Naive thymus-derived CD4-positive, alpha-beta T cell (primary cell): ENCODE data around the gene PARD3B. TPM values are rescaled to one million over a fixed set of nuclear protein-coding genes. Genes with fewer than 3 reads are reported as not detected.
"Not testable (repeated sequence)": the region's sequence is repeated elsewhere in the genome, so short reads cannot be mapped to it uniquely, and the experiment has no call there.

Experiments
- ATAC-seq: fragments of 150-1000 bp; cut with Tn5 transposase; 2 replicates; pipeline ENCODE4 v1.10.0; 2021; ENCODE audit warnings: mild to moderate bottlenecking, moderate library complexity
- CTCF ChIA-PET: fragments of 350-600 bp; sonication (Branson Sonifier 250); formaldehyde crosslinking; loops from one replicate; lab custom pipeline; 2021; ENCODE audit warnings: antibody characterized with exemption; lab: Charles Lee
- POLR2A ChIA-PET: fragments of 350-600 bp; sonication (Branson Sonifier 250); formaldehyde crosslinking; loops from one replicate; lab custom pipeline; 2021; ENCODE audit warnings: antibody characterized with exemption, inconsistent platforms; lab: Charles Lee
- DNase-seq, 9 donors: peaks; one replicate each; pipeline versions ENCODE4 v3.0.0 to v3.0.0-alpha.2; 2020 to 2022; ENCODE audit warnings: mixed read lengths in 1 of 9
- H3K27ac ChIP-seq: one replicate; pipeline ENCODE4 v1.7.0; 2013; ENCODE audit warnings: mild to moderate bottlenecking, low read depth, low read length, moderate library complexity
- H3K27me3 ChIP-seq, 2 donors: one replicate each; pipeline ENCODE4 v1.7.0; 2013; ENCODE audit warnings: low read length in 2 of 2, mild to moderate bottlenecking in 2 of 2, moderate library complexity in 2 of 2; ENCODE audit not compliant: control insufficient read depth in 2 of 2, insufficient read depth in 2 of 2
- H3K36me3 ChIP-seq, 3 experiments: 1 replicate in 2 of 3; 2 replicates in 1 of 3; pipeline ENCODE4 v1.7.0; 2013; ENCODE audit warnings: low read length in 3 of 3, mild to moderate bottlenecking in 3 of 3, moderate library complexity in 1 of 3; ENCODE audit not compliant: insufficient read depth in 3 of 3, control insufficient read depth in 2 of 3
- H3K4me1 ChIP-seq, 2 donors: one replicate each; pipeline ENCODE4 v1.7.0; 2013; ENCODE audit warnings: low read length in 2 of 2, mild to moderate bottlenecking in 2 of 2, moderate library complexity in 1 of 2; ENCODE audit not compliant: control insufficient read depth in 2 of 2, insufficient read depth in 2 of 2
- H3K4me3 ChIP-seq: 2 replicates; pipeline ENCODE4 v1.7.0; 2013; ENCODE audit warnings: mild to moderate bottlenecking, low read length
- H3K9me3 ChIP-seq, 3 experiments: 1 replicate in 2 of 3; 2 replicates in 1 of 3; pipeline ENCODE4 v1.7.0; 2013; ENCODE audit warnings: low read length in 3 of 3; ENCODE audit not compliant: control insufficient read depth in 2 of 3
- H3K27ac Mint-ChIP-seq, 9 donors: one replicate each; pipeline ENCODE4 v1.8.0; 2020 to 2022; ENCODE audit warnings: mixed read lengths in 9 of 9, mild to moderate bottlenecking in 8 of 9, moderate library complexity in 5 of 9, inconsistent platforms in 2 of 9
- H3K27me3 Mint-ChIP-seq, 5 donors: one replicate each; pipeline ENCODE4 v1.8.0; 2021 to 2022; ENCODE audit warnings: mixed read lengths in 5 of 5, mild to moderate bottlenecking in 1 of 5
- H3K36me3 Mint-ChIP-seq, 5 donors: one replicate each; pipeline ENCODE4 v1.8.0; 2020 to 2022; ENCODE audit warnings: mixed read lengths in 5 of 5, mild to moderate bottlenecking in 3 of 5, inconsistent platforms in 1 of 5
- H3K4me1 Mint-ChIP-seq, 7 donors: one replicate each; pipeline ENCODE4 v1.8.0; 2020 to 2022; ENCODE audit warnings: mixed read lengths in 7 of 7, mild to moderate bottlenecking in 3 of 7, inconsistent platforms in 1 of 7
- H3K4me3 Mint-ChIP-seq, 10 donors: one replicate each; pipeline ENCODE4 v1.8.0; 2020 to 2022; ENCODE audit warnings: mild to moderate bottlenecking in 10 of 10, mixed read lengths in 10 of 10, moderate library complexity in 6 of 10, inconsistent platforms in 2 of 10
- H3K9me3 Mint-ChIP-seq, 11 donors: one replicate each; pipeline ENCODE4 v1.8.0; 2020 to 2022; ENCODE audit warnings: mixed read lengths in 11 of 11, mild to moderate bottlenecking in 4 of 11, inconsistent platforms in 1 of 11, moderate library complexity in 1 of 11
- intact Hi-C, 2 donors: fragments of 100-400 bp; cut with micrococcal nuclease; formaldehyde crosslinking; loops; one replicate each; pipeline ENCODE4 v1.15.1; 2023
- polyA plus RNA-seq, 2 donors: library from polyadenylated mRNA; unstranded; fragments of 300-500 nt; fragmentation: Illumina TruSeq; gene quantifications; one replicate each; pipeline ENCODE4 v1.2.3, GENCODE V29; 2021
- total RNA-seq, 6 experiments: library from RNA in 5 of 6; stranded (reverse) in 5 of 6; gene quantifications; 1 replicate in 5 of 6; 2 replicates in 1 of 6; pipeline ENCODE4 v1.2.3 and lab custom pipeline; 2021 to 2026

PARD3B gene
- total and polyA plus RNA-seq, 7 experiments from 2014 or later = 0.22 to 4.0 (median 0.87) TPM

DNA sequence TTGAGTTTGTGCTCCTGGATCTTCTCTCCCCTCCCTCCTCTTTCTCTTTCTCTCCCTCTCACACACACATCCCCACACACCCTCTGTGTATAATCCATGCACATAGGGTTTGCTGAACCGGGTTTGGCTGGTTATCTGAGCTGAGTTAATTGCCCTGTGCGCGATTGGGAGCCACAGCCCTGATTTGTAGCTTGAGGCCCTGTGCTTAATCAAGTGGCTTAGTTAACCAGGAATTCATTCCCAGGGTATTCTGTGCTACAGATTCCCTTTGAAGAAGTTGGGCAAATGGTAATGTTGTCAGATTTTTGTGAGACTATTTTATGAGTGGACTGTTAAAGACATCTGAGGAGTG lies 6.2 kb downstream of the PARD3B start:
- Histone ChIP-seq H3K27ac (no peak overlapping the region), H3K36me3 (no peaks in the 10 kb centered on the region), H3K4me1 (no peaks in the 10 kb centered on the region), H3K9me3 (no peaks in the 10 kb centered on the region), H3K27me3 (no peaks in the 10 kb centered on the region), H3K4me3 (no peak overlapping the region)
- intact Hi-C loops = no loop called here
- no peak for ATAC-seq
- no peak overlapping the region for H3K27ac Mint-ChIP-seq
- H3K4me3 Mint-ChIP-seq = no peak overlapping the region
- H3K4me1 Mint-ChIP-seq = peaks cover 0 to 1% (median 0%) of the 10 kb centered on the region in 7 donors
- peaks cover 0 to 22% (median 4%) of the 10 kb centered on the region in 5 donors for H3K27me3 Mint-ChIP-seq
- ChIA-PET POLR2A (no interaction called here), CTCF (no interaction called here)
- H3K9me3 Mint-ChIP-seq = peaks cover 0 to 4% (median 0%) of the 10 kb centered on the region in 11 donors
- H3K36me3 Mint-ChIP-seq = no peaks in the 10 kb centered on the region
- no peak for DNase-seq

DNA sequence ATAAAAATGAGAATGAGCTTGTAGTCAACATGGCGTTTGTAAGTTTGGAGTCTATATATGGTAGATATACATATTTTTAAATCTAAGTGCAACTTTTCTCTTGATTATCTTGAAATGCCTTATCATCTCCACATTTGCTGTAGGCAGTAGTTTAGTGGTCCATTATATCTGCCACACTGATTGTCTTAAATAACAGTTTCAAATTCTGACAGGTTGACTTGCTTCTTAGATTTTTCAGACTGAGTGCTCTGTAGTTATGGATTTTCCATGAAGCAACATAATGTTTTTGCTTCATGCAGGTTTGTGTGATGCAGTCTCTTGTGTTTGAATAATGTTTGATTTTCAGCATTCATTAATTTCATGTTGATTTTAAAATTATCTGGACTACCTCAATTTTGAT lies 12.3 kb downstream of the PARD3B start:
- peaks cover 0 to 1% (median 0%) of the 10 kb centered on the region in 5 donors for H3K36me3 Mint-ChIP-seq
- CTCF ChIA-PET = no interaction called here
- no peak overlapping the region for H3K4me3 ChIP-seq
- no peak overlapping the region for H3K27ac Mint-ChIP-seq
- H3K4me1 Mint-ChIP-seq = no peaks in the 10 kb centered on the region
- peaks cover 4 to 13% (median 5%) of the 10 kb centered on the region in 5 donors for H3K27me3 Mint-ChIP-seq
- H3K4me3 Mint-ChIP-seq = no peak overlapping the region
- no peaks in the 10 kb centered on the region for H3K36me3 ChIP-seq
- no peak for DNase-seq
- no peaks in the 10 kb centered on the region for H3K27me3 ChIP-seq
- intact Hi-C loops = no loop called here
- H3K27ac ChIP-seq = no peak overlapping the region
- ATAC-seq = no peak
- no peaks in the 10 kb centered on the region for H3K9me3 ChIP-seq
- H3K9me3 Mint-ChIP-seq = peaks cover 0 to 12% (median 0%) of the 10 kb centered on the region in 11 donors
- H3K4me1 ChIP-seq = no peaks in the 10 kb centered on the region
- POLR2A ChIA-PET = no interaction called here

DNA sequence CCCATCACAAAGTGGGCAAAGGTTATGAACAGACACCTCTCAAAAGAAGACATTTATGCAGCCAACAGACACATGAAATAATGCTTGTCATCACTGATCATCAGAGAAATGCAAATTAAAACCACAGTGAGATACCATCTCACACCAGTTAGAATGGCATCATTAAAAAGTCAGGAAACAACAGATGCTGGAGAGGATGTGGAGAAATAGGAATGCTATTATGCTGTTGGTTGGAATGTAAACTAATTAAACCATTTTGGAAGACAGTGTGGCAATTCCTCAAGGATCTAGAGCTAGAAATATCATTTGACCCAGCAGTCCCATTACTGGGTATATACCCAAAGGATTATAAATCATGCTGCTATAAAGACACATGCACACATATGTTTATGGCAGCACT lies 14.1 kb downstream of the PARD3B start:
- CTCF ChIA-PET, H3K4me3 Mint-ChIP-seq, intact Hi-C loops, H3K27ac Mint-ChIP-seq, DNase-seq, H3K36me3 ChIP-seq, H3K27ac ChIP-seq, H3K4me3 ChIP-seq, H3K9me3 ChIP-seq, POLR2A ChIA-PET, H3K27me3 ChIP-seq, H3K36me3 Mint-ChIP-seq, H3K4me1 Mint-ChIP-seq, ATAC-seq, H3K4me1 ChIP-seq: not testable (repeated sequence)
- peaks cover 2 to 13% (median 10%) of the 10 kb centered on the region in 5 donors for H3K27me3 Mint-ChIP-seq
- peaks cover 0 to 12% (median 0%) of the 10 kb centered on the region in 11 donors for H3K9me3 Mint-ChIP-seq

DNA sequence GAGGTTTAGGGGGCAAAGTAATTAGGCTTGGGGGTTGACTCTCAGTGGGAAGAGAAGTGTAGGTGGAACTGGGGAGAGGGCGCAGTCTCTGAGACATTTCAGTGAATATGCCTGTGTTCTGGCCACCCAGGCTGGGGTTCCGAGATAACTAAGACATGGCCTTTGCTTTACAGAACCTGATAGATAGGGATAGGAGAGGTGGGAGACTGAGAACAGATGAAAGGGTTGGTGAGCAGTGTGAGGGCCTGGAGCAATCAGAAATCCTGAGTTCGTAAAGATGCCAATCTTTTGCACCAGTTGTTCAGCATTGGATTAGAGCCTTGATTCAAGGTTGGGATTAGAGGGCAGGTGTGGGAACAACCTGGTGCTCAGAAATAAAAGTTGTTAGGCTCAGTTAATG lies 15.6 kb downstream of the PARD3B start:
- DNase-seq (no peak), ATAC-seq (no peak)
- H3K9me3 Mint-ChIP-seq = peaks cover 0 to 12% (median 0%) of the 10 kb centered on the region in 11 donors
- H3K4me3 Mint-ChIP-seq = no peak overlapping the region
- Histone ChIP-seq H3K9me3 (no peaks in the 10 kb centered on the region), H3K4me1 (no peaks in the 10 kb centered on the region), H3K27ac (no peak overlapping the region), H3K4me3 (no peak overlapping the region), H3K27me3 (no peaks in the 10 kb centered on the region), H3K36me3 (no peaks in the 10 kb centered on the region)
- CTCF ChIA-PET = no interaction called here
- POLR2A ChIA-PET = no interaction called here
- H3K27me3 Mint-ChIP-seq = peaks cover 2 to 13% (median 10%) of the 10 kb centered on the region in 5 donors
- H3K36me3 Mint-ChIP-seq = peaks cover 0 to 1% (median 0%) of the 10 kb centered on the region in 5 donors
- intact Hi-C loops = no loop called here
- H3K4me1 Mint-ChIP-seq = no peaks in the 10 kb centered on the region
- no peak overlapping the region for H3K27ac Mint-ChIP-seq

DNA sequence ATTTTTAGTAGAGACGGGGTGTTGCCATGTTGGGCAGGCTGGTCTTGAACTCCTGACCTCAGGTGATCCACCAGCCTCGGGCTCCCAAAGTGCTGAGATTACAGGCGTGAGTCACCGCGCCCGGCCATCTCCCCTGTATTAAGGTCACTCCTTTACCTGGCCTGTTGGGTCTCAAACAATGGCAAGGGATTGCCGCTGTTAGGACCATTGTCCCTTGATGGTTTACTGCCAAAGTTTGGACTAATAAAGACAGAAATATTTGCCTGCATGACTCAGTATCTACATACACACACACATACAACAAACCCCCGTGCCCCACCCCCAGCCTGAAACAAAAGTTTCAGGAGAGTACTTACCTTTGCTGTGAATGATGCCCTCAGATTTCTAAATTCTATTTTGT lies 16.5 kb downstream of the PARD3B start:
- H3K4me1 ChIP-seq = no peaks in the 10 kb centered on the region
- H3K27ac ChIP-seq = no peak overlapping the region
- H3K9me3 ChIP-seq = no peaks in the 10 kb centered on the region
- ATAC-seq (no peak), DNase-seq (no peak)
- ChIA-PET CTCF (no interaction called here), POLR2A (no interaction called here)
- Mint-ChIP-seq H3K4me1 (no peaks in the 10 kb centered on the region), H3K27ac (no peak overlapping the region), H3K9me3 (peaks cover 0 to 10% (median 0%) of the 10 kb centered on the region in 11 donors), H3K4me3 (no peak overlapping the region), H3K36me3 (peaks cover 0 to 1% (median 0%) of the 10 kb centered on the region in 5 donors), H3K27me3 (peaks cover 2 to 13% (median 10%) of the 10 kb centered on the region in 5 donors)
- H3K36me3 ChIP-seq = no peaks in the 10 kb centered on the region
- intact Hi-C loops = no loop called here
- H3K27me3 ChIP-seq = no peaks in the 10 kb centered on the region
- no peak overlapping the region for H3K4me3 ChIP-seq

DNA sequence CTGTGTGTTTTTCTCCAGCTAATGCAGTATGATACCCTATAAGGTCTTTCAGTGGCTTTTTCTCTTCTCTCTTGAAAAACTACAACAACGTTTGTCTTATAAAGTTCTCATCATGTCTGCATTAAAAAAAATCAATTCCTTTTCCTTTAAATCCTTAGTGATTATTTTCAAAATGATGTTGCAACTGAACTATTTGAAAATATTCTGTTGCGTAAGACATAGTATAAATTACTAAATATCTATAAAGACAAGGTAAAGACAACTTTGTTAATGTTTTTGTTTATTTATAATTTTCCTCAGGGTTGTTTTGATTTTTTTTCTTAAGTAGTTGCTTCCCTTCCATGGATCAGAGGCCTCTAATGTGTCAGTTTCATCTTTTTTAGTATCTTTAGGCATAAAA lies 21.2 kb downstream of the PARD3B start:
- Histone ChIP-seq H3K27me3 (no peaks in the 10 kb centered on the region), H3K9me3 (no peaks in the 10 kb centered on the region), H3K4me1 (no peaks in the 10 kb centered on the region), H3K4me3 (no peak overlapping the region), H3K36me3 (no peaks in the 10 kb centered on the region), H3K27ac (no peak overlapping the region)
- CTCF ChIA-PET = no interaction called here
- Mint-ChIP-seq H3K27ac (no peak overlapping the region), H3K9me3 (peaks cover 0 to 3% (median 0%) of the 10 kb centered on the region in 11 donors), H3K4me1 (no peaks in the 10 kb centered on the region), H3K36me3 (no peaks in the 10 kb centered on the region), H3K27me3 (peaks cover 4 to 11% (median 9%) of the 10 kb centered on the region in 5 donors), H3K4me3 (no peak overlapping the region)
- DNase-seq (no peak), ATAC-seq (no peak)
- POLR2A ChIA-PET = no interaction called here
- intact Hi-C loops = no loop called here

DNA sequence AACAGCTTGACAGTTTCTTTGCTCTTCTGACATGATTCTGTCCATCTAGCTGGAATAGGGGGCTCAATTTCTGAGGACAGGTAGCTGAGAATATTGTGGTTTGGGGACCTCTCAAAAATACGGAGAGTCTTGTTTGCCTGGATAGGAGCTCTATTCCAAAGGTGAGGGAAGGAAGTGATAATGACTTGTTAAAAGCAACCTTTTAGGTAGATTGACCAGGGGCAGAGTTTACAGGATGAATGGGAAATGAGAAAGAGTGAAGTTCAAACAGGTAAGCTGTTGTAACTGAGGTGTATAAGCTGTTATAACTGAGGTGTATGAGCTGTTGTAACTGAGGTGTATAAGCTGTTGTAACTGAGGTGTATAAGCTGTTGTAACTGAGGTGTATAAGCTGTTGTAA lies 25.1 kb downstream of the PARD3B start:
- DNase-seq (no peak), ATAC-seq (no peak)
- Mint-ChIP-seq H3K4me1 (no peaks in the 10 kb centered on the region), H3K27me3 (peaks cover 1 to 14% (median 5%) of the 10 kb centered on the region in 5 donors), H3K27ac (no peak overlapping the region), H3K4me3 (no peak overlapping the region), H3K36me3 (no peaks in the 10 kb centered on the region), H3K9me3 (peaks cover 0 to 4% (median 0%) of the 10 kb centered on the region in 11 donors)
- Histone ChIP-seq H3K4me3 (no peak overlapping the region), H3K36me3 (no peaks in the 10 kb centered on the region), H3K27me3 (no peaks in the 10 kb centered on the region), H3K9me3 (no peaks in the 10 kb centered on the region), H3K4me1 (no peaks in the 10 kb centered on the region), H3K27ac (no peak overlapping the region)
- CTCF ChIA-PET = interaction anchor here (0.6 to 0.7 kb wide), 2 partner anchors 683 to 1391 kb away, joined by 3 to 5 read pairs; no protein-coding TSS in a partner anchor
- intact Hi-C loops = no loop called here
- POLR2A ChIA-PET = no interaction called here
